Trophoblast cell (in vitro differentiated cells and primary cell): ENCODE measurements around the gene ZNF333.

Experiments
- DNase-seq, 2 donors: peaks; one replicate each; pipeline ENCODE4 v3.0.0-alpha.2; 2016
- H2AFZ ChIP-seq: 2 replicates; pipeline ENCODE4 v1.6.1; 2013; ENCODE audit warnings: low read length, moderate library complexity, mild to moderate bottlenecking; ENCODE audit not compliant: insufficient read depth, poor library complexity
- H2AK5ac ChIP-seq: 2 replicates; pipeline ENCODE4 v1.6.1; 2013; ENCODE audit warnings: mild to moderate bottlenecking, low read length
- H2BK120ac ChIP-seq: 2 replicates; pipeline ENCODE4 v1.6.1; 2013; ENCODE audit warnings: low read length, mild to moderate bottlenecking, moderate library complexity; ENCODE audit not compliant: insufficient read depth, poor library complexity
- H2BK12ac ChIP-seq: 2 replicates; pipeline ENCODE4 v1.6.1; 2013; ENCODE audit warnings: mild to moderate bottlenecking, low read length, moderate library complexity
- H2BK5ac ChIP-seq: 2 replicates; pipeline ENCODE4 v1.6.1; 2013; ENCODE audit warnings: low read length, low read depth, moderate library complexity, mild to moderate bottlenecking; ENCODE audit not compliant: poor library complexity
- H3K14ac ChIP-seq: 2 replicates; pipeline ENCODE4 v1.6.1; 2013; ENCODE audit warnings: mild to moderate bottlenecking, low read length
- H3K18ac ChIP-seq: 2 replicates; pipeline ENCODE4 v1.6.1; 2013; ENCODE audit warnings: mild to moderate bottlenecking, low read length
- H3K23ac ChIP-seq: 2 replicates; pipeline ENCODE4 v1.6.1; 2013; ENCODE audit warnings: low read length
- H3K27ac ChIP-seq: 2 replicates; pipeline ENCODE4 v1.5.1; 2013; ENCODE audit warnings: low read depth, mild to moderate bottlenecking, inconsistent platforms, low read length, moderate library complexity
- H3K27me3 ChIP-seq: 2 replicates; pipeline ENCODE4 v1.6.1; 2013; ENCODE audit warnings: inconsistent platforms, mild to moderate bottlenecking, low read length, moderate library complexity; ENCODE audit not compliant: insufficient read depth
- H3K36me3 ChIP-seq, 2 experiments: 1 replicate in 1 of 2; 2 replicates in 1 of 2; pipeline ENCODE4 v1.6.1; 2013; ENCODE audit warnings: low read length in 2 of 2, mild to moderate bottlenecking in 2 of 2, moderate library complexity in 1 of 2; ENCODE audit not compliant: insufficient read depth in 2 of 2, control insufficient read depth in 1 of 2
- H3K4ac ChIP-seq: 2 replicates; pipeline ENCODE4 v1.6.1; 2013; ENCODE audit warnings: low read depth, mild to moderate bottlenecking, low read length, moderate library complexity
- H3K4me1 ChIP-seq, 2 experiments: 1 replicate in 1 of 2; 2 replicates in 1 of 2; pipeline ENCODE4 v1.6.1; 2013; ENCODE audit warnings: low read length in 2 of 2, mild to moderate bottlenecking in 2 of 2, moderate library complexity in 1 of 2; ENCODE audit not compliant: insufficient read depth in 2 of 2, control insufficient read depth in 1 of 2
- H3K4me2 ChIP-seq: 2 replicates; pipeline ENCODE4 v1.6.1; 2013; ENCODE audit warnings: inconsistent platforms, mild to moderate bottlenecking, low read length, moderate library complexity
- H3K4me3 ChIP-seq: 2 replicates; pipeline ENCODE4 v1.5.1; 2013; ENCODE audit warnings: mild to moderate bottlenecking, low read depth, low read length, inconsistent platforms
- H3K79me1 ChIP-seq: one replicate; pipeline ENCODE4 v1.6.1; 2013; ENCODE audit warnings: low read length
- H3K79me2 ChIP-seq: 2 replicates; pipeline ENCODE4 v1.6.1; 2013; ENCODE audit warnings: low read length, mild to moderate bottlenecking; ENCODE audit not compliant: control insufficient read depth, insufficient read depth, poor library complexity
- H3K9ac ChIP-seq: 2 replicates; pipeline ENCODE4 v1.6.1; 2013; ENCODE audit warnings: mild to moderate bottlenecking, low read length
- H3K9me3 ChIP-seq: 2 replicates; pipeline ENCODE4 v1.6.1; 2013; ENCODE audit warnings: low read depth, mild to moderate bottlenecking, control low read depth, inconsistent platforms, low read length; ENCODE audit not compliant: insufficient read depth
- H4K12ac ChIP-seq: 2 replicates; pipeline ENCODE4 v1.6.1; 2013; ENCODE audit warnings: low read depth, mild to moderate bottlenecking, low read length, moderate library complexity
- H4K8ac ChIP-seq: 2 replicates; pipeline ENCODE4 v1.6.1; 2013; ENCODE audit warnings: low read depth, mild to moderate bottlenecking, low read length, moderate library complexity
- H4K91ac ChIP-seq: one replicate; pipeline ENCODE4 v1.6.1; 2013; ENCODE audit warnings: low read depth, mild to moderate bottlenecking, low read length, moderate library complexity
- WGBS: extraction: QIAGEN DNeasy Blood & Tissue Kit; methylation state at CpG from one replicate; pipeline ENCODE4 v1.1.7; 2013; ENCODE audit warnings: missing lambda C conversion rate; ENCODE audit not compliant: insufficient read length, insufficient coverage; ENCODE audit errors: extremely low coverage; 5-methylcytosine and 5-hydroxymethylcytosine counted together

ZNF333 gene

DNA sequence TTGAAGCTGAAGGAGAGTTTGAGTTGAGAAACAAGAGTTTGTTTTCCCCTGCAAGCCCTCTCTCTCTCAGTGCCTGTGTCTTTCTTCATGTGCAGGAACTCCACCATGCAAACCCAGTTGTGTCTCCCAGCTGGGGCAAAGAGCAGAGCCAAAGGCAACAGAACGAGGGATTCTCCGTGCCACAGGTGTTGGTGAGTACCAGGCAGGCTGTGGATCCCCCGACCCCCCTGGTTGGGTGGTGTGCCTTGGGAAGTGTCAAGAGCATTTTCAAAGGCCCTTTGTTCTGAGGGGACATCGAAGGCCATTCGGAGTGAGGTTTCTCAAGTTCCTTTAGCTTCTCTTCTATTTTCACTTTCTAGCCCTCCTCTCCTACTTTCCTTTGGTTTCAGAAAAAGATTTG, 5.6 kb downstream of the ZNF333 start:
- no CpG with 5 or more reads among the region's 5 CpGs for WGBS
- Histone ChIP-seq H3K27ac (no peak overlapping the region), H2AK5ac (no peak overlapping the region), H3K79me2 (no peaks in the 10 kb centered on the region), H3K4me3 (no peak overlapping the region), H3K36me3 (peaks cover 21 to 31% of the 10 kb centered on the region in 2 experiments), H3K18ac (no peak overlapping the region), H3K4me2 (no peak overlapping the region), H3K79me1 (no peaks in the 10 kb centered on the region), H3K9ac (no peak overlapping the region), H2AFZ (no peak overlapping the region), H3K14ac (no peak overlapping the region), H3K23ac (no peak overlapping the region), H2BK120ac (no peak overlapping the region), H2BK5ac (no peak overlapping the region), H4K12ac (no peak overlapping the region), H4K91ac (no peak overlapping the region), H3K27me3 (no peaks in the 10 kb centered on the region), H3K9me3 (no peaks in the 10 kb centered on the region), H3K4me1 (no peaks in the 10 kb centered on the region), H4K8ac (no peak overlapping the region), H3K4ac (no peak overlapping the region), H2BK12ac (no peak overlapping the region)
- no peak for DNase-seq

DNA sequence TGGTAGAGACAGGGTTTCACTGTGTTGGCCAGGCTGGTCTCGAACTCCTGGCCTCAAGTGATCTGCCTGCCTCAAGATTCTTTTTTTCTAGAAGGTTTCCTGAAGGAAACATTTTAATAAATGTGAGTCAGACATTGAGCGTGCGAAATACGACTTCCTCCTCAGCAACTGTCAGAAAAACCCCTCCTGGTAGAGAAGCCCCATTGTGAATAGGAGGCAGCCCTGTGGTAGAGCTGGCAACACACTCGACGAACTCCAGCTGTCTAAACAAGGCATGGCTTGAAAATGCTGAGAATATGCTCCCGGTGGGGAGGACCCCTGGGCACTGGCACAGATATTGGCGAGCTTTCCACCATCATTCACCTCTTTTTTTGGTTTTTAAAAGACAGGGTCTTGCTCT, 9.8 kb downstream of the ZNF333 start:
- Histone ChIP-seq H3K4me2 (no peak overlapping the region), H2BK12ac (no peak overlapping the region), H2AK5ac (no peak overlapping the region), H3K18ac (no peak overlapping the region), H4K8ac (no peak overlapping the region), H3K14ac (no peak overlapping the region), H3K27ac (no peak overlapping the region), H4K91ac (no peak overlapping the region), H3K27me3 (no peaks in the 10 kb centered on the region), H3K4me3 (no peak overlapping the region), H3K9me3 (peaks cover 13% of the 10 kb centered on the region), H3K36me3 (peaks cover 39 to 63% of the 10 kb centered on the region in 2 experiments), H4K12ac (no peak overlapping the region), H2AFZ (no peak overlapping the region), H3K4me1 (no peaks in the 10 kb centered on the region), H3K79me2 (no peaks in the 10 kb centered on the region), H3K79me1 (no peaks in the 10 kb centered on the region), H2BK5ac (no peak overlapping the region), H3K4ac (no peak overlapping the region), H3K9ac (no peak overlapping the region), H2BK120ac (no peak overlapping the region), H3K23ac (no peak overlapping the region)
- DNase-seq, result no peak
- no CpG with 5 or more reads among the region's 8 CpGs for WGBS

DNA sequence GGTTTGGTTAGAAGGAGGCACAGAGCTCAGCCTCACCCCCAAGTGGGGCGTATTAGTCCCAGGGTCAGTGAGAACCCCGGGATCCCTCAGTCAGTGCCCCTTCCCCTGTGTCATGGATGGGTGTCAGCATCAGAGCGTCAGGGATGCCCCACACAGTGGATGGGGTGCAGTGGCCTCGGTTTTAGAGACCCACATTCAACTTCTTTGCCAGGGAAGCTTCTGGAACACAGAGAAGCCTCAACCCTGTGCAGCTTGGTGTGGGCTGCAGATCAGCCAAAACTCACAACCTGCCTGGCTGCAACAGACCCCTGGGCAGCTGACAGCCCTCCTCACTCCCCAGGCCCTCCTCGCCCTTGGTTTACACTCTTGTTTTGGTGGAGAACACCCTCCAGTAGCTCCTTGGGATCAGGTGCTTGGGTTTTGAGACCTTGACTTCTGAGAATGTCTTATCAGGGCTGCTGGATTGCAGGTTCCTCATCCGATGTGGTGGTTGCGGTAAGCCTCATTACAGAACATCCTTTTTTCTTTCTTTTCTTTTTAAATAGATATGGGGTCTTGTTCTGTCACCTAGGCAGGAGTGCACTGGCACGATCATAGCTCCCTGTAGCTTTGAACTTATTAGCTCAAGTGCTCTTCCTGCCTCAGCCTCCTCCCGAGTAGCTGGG, 11.0 kb downstream of the ZNF333 start:
- no peaks in the 10 kb centered on the region for H3K4me1 ChIP-seq
- no peak for DNase-seq
- H4K8ac ChIP-seq, result no peak overlapping the region
- no peak overlapping the region for H4K91ac ChIP-seq
- H3K18ac ChIP-seq, result no peak overlapping the region
- H3K4me2 ChIP-seq, result no peak overlapping the region
- no peaks in the 10 kb centered on the region for H3K27me3 ChIP-seq
- no peak overlapping the region for H3K9ac ChIP-seq
- H2BK5ac ChIP-seq, result no peak overlapping the region
- no peak overlapping the region for H2AK5ac ChIP-seq
- H3K27ac ChIP-seq, result no peak overlapping the region
- H3K36me3 ChIP-seq, result peaks cover 39 to 60% of the 10 kb centered on the region in 2 experiments
- no CpG with 5 or more reads among the region's 9 CpGs for whole genome bisulfite sequencing
- no peak overlapping the region for H3K23ac ChIP-seq
- H3K4me3 ChIP-seq, result no peak overlapping the region
- H2BK12ac ChIP-seq, result no peak overlapping the region
- H3K4ac ChIP-seq, result no peak overlapping the region
- H4K12ac ChIP-seq, result no peak overlapping the region
- no peaks in the 10 kb centered on the region for H3K79me1 ChIP-seq
- H2AFZ ChIP-seq, result no peak overlapping the region
- no peaks in the 10 kb centered on the region for H3K79me2 ChIP-seq
- H2BK120ac ChIP-seq, result no peak overlapping the region
- H3K9me3 ChIP-seq, result peaks cover 13% of the 10 kb centered on the region
- H3K14ac ChIP-seq, result no peak overlapping the region

DNA sequence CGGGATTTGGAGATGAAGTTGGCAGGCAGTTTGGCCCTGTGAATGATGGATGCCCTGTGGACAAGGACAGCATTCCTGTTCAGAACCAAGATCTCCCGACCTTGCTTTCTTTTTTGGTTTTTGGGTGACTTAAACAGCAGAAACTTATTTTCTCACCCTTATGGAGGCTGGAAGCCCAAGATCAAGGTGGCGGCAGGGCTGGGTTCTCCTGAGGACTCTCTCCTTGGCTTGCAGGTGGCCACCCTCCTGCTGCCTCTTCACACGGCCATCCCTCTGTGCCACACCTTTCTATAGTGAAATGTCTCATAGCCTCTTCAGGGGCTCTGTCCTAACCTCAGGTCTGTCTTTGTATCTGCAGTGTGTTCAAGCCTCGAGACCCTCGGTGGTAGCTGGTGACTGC, 14.0 kb downstream of the ZNF333 start:
- no CpG with 5 or more reads among the region's 6 CpGs for WGBS
- no peak overlapping the region for H2AFZ ChIP-seq
- no peak overlapping the region for H2BK120ac ChIP-seq

More for the DNA sequence above, 14.0 kb downstream of the ZNF333 start:
- Histone ChIP-seq H3K79me1 (no peaks in the 10 kb centered on the region), H2BK5ac (no peak overlapping the region), H2AK5ac (no peak overlapping the region), H3K4ac (no peak overlapping the region), H3K4me1 (no peaks in the 10 kb centered on the region), H3K9me3 (peaks cover 23% of the 10 kb centered on the region), H3K36me3 (peaks cover 45 to 70% of the 10 kb centered on the region in 2 experiments), H3K27me3 (no peaks in the 10 kb centered on the region), H2BK12ac (no peak overlapping the region), H4K12ac (no peak overlapping the region), H3K18ac (no peak overlapping the region), H3K23ac (no peak overlapping the region), H3K9ac (no peak overlapping the region), H3K4me2 (no peak overlapping the region), H3K4me3 (no peak overlapping the region), H3K79me2 (no peaks in the 10 kb centered on the region), H4K8ac (no peak overlapping the region), H3K27ac (no peak overlapping the region), H4K91ac (no peak overlapping the region), H3K14ac (no peak overlapping the region)
- DNase-seq, result no peak
